CD4-positive, alpha-beta T cell (primary cell): Measurements from ENCODE around the gene MADCAM1. TPM values are rescaled to one million over a fixed set of nuclear protein-coding genes. Genes with fewer than 3 reads are reported as not detected.

ENCODE experiments used
- ATAC-seq: fragments of 200-7000 bp; cut with Tn5 transposase; one replicate; pipeline ENCODE4 v1.10.0; 2022; ENCODE audit warnings: mild to moderate bottlenecking; ENCODE audit not compliant: poor library complexity
- CTCF ChIA-PET: fragments of 350-600 bp; sonication (Branson Sonifier 250); formaldehyde crosslinking; loops from one replicate; lab custom pipeline; 2021; ENCODE audit warnings: antibody characterized with exemption, inconsistent platforms; lab: Charles Lee
- POLR2A ChIA-PET: fragments of 350-600 bp; sonication (Branson Sonifier 250); formaldehyde crosslinking; loops from one replicate; lab custom pipeline; 2021; ENCODE audit warnings: antibody characterized with exemption, inconsistent platforms; lab: Charles Lee
- DNase-seq, 14 experiments: peaks; one replicate each; pipeline ENCODE4 v3.0.0-alpha.2; 2013 to 2020; ENCODE audit warnings: mixed read lengths in 2 of 14
- H3K27ac ChIP-seq, 2 donors: one replicate each; pipeline versions ENCODE4 v1.5.1 to v1.7.0; 2013; ENCODE audit warnings: low read length in 2 of 2, low read depth in 1 of 2, mild to moderate bottlenecking in 1 of 2
- H3K27me3 ChIP-seq, 2 experiments: 1 replicate in 1 of 2; 2 replicates in 1 of 2; pipeline versions ENCODE4 v1.6.1 to v1.7.0; 2013; ENCODE audit warnings: low read length in 2 of 2, control low read depth in 1 of 2, mild to moderate bottlenecking in 1 of 2, moderate library complexity in 1 of 2; ENCODE audit not compliant: insufficient read depth in 2 of 2, control insufficient read depth in 1 of 2
- H3K36me3 ChIP-seq: one replicate; pipeline ENCODE4 v1.6.1; 2013; ENCODE audit warnings: low read length, control low read depth; ENCODE audit not compliant: insufficient read depth
- H3K4me1 ChIP-seq: one replicate; pipeline ENCODE4 v1.6.1; 2013; ENCODE audit warnings: low read length, control low read depth; ENCODE audit not compliant: insufficient read depth
- H3K4me3 ChIP-seq: one replicate; pipeline ENCODE4 v1.5.1; 2013; ENCODE audit warnings: mild to moderate bottlenecking, low read length, moderate library complexity
- H3K9me3 ChIP-seq, 2 experiments: 1 replicate in 1 of 2; 2 replicates in 1 of 2; pipeline versions ENCODE4 v1.6.1 to v1.7.0; 2013; ENCODE audit warnings: low read length in 2 of 2, mild to moderate bottlenecking in 2 of 2, control low read depth in 1 of 2, moderate library complexity in 1 of 2; ENCODE audit not compliant: control insufficient read depth in 1 of 2, insufficient read depth in 1 of 2
- H3K27ac Mint-ChIP-seq: one replicate; pipeline ENCODE4 v1.8.0; 2020; ENCODE audit warnings: mixed read lengths
- H3K27me3 Mint-ChIP-seq: one replicate; pipeline ENCODE4 v1.8.0; 2021; ENCODE audit warnings: mixed read lengths
- H3K36me3 Mint-ChIP-seq: one replicate; pipeline ENCODE4 v1.8.0; 2021; ENCODE audit warnings: low read depth, mixed read lengths
- H3K4me1 Mint-ChIP-seq: one replicate; pipeline ENCODE4 v1.8.0; 2021; ENCODE audit warnings: low read depth, mixed read lengths
- H3K4me3 Mint-ChIP-seq: one replicate; pipeline ENCODE4 v1.8.0; 2020; ENCODE audit warnings: mild to moderate bottlenecking, mixed read lengths
- H3K9me3 Mint-ChIP-seq: one replicate; pipeline ENCODE4 v1.8.0; 2020; ENCODE audit warnings: mixed read lengths
- intact Hi-C, 2 experiments: fragments of 100-400 bp; cut with DNase I in 1 of 2; cut with micrococcal nuclease in 1 of 2; formaldehyde crosslinking; loops; one replicate each; pipeline versions ENCODE4 v1.15.1 to v1.9.0; 2023 to 2025; cut with DNase I, micrococcal nuclease
- total RNA-seq, 174 experiments: library from RNA in 2 of 174; stranded (reverse) in 2 of 174; gene quantifications; one replicate each; pipeline ENCODE4 v1.2.3 and lab custom pipeline; 2021 to 2026
- TF ChIP-seq, protein P1 (sequence below): fragments of 200-600 bp; IDR thresholded peaks from one replicate; pipeline ENCODE4 v1.8.0; 2022; ENCODE audit warnings: antibody characterized with exemption, mild to moderate bottlenecking

Gene MADCAM1
- total RNA-seq, 2 experiments from 2014 or later: 0.20 to 0.91 TPM

DNA sequence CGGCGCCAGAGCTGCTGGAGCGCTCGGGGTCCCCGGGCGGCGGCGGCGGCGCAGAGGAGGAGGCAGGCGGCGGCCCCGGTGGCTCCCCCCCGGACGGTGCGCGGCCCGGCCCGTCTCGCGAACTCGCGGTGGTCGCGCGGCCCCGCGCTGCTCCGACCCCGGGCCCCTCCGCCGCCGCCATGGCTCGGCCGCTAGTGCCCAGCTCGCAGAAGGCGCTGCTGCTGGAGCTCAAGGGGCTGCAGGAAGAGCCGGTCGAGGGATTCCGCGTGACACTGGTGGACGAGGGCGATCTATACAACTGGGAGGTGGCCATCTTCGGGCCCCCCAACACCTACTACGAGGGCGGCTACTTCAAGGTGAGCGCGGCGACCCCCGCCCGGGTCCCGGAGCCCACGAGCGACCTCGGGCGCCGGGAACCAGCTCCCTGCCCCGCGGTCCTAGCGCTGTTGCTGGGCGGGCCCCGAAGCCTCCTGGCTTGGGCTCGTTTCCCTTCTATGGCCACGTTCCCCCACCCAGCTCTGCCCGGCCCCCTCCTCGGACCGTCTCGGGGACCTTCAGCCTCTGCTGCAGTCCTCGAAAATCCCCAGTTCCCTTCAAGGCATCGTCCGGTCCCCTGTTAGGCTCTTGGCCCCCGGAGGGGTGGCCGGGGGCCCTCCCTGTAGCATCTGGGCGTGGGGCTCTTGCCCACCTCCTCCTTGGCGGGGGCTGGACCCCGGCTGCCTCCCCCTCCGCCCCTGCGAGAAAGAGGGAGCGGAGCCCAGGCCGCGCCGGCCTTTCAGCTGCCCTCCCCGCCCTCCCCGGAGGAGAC lies 35.7 kb downstream of the MADCAM1 start, which contains the start of gene CDC34:
TSS of gene CDC34 (plus strand) at position 8 of the 808 bp plus-strand sequence. CDS start at position 180, 172 bp downstream.
- Mint-ChIP-seq H3K27ac (peak within 1 kb of the TSS; percentile 78), H3K4me1 (peaks cover 9% of the 10 kb centered on the region), H3K9me3 (no peaks in the 10 kb centered on the region), H3K4me3 (peak within 1 kb of the TSS; percentile 87), H3K27me3 (no peaks in the 10 kb centered on the region), H3K36me3 (peaks cover 8% of the 10 kb centered on the region)
- DNase-seq: no peak
- peak within 1 kb of the TSS; percentile 87 for H3K4me3 ChIP-seq
- no peak for ATAC-seq
- intact Hi-C loops: loop anchor here (1.0 to 2.0 kb wide), 6 partner anchors 13 to 131 kb away; partner anchors contain the start of genes BSG (in 1 of the 2), RNF126 (in 1 of the 2) and TPGS1 (in 1 of the 2)
- peaks cover 0 to 5% of the 10 kb centered on the region in 2 experiments for H3K9me3 ChIP-seq
- ChIA-PET POLR2A (interaction anchor here (0.7 to 6.0 kb wide), 15 partner anchors 10 to 558 kb away, joined by 3 to 75 read pairs (median 5); partner anchors contain the start of genes GZMM and RNF126), CTCF (interaction anchor here (0.8 to 4.2 kb wide), 6 partner anchors 13 to 53 kb away, joined by 3 to 58 read pairs (median 4); partner anchors contain the start of gene TPGS1)
- H3K36me3 ChIP-seq: peaks cover 19% of the 10 kb centered on the region
- H3K27ac ChIP-seq: peak within 1 kb of the TSS; percentile 34 to 75
- TF ChIP-seq, protein P1, sequence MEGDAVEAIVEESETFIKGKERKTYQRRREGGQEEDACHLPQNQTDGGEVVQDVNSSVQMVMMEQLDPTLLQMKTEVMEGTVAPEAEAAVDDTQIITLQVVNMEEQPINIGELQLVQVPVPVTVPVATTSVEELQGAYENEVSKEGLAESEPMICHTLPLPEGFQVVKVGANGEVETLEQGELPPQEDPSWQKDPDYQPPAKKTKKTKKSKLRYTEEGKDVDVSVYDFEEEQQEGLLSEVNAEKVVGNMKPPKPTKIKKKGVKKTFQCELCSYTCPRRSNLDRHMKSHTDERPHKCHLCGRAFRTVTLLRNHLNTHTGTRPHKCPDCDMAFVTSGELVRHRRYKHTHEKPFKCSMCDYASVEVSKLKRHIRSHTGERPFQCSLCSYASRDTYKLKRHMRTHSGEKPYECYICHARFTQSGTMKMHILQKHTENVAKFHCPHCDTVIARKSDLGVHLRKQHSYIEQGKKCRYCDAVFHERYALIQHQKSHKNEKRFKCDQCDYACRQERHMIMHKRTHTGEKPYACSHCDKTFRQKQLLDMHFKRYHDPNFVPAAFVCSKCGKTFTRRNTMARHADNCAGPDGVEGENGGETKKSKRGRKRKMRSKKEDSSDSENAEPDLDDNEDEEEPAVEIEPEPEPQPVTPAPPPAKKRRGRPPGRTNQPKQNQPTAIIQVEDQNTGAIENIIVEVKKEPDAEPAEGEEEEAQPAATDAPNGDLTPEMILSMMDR: no peak
- peaks cover 45% of the 10 kb centered on the region for H3K4me1 ChIP-seq
- no peaks in the 10 kb centered on the region for H3K27me3 ChIP-seq

DNA sequence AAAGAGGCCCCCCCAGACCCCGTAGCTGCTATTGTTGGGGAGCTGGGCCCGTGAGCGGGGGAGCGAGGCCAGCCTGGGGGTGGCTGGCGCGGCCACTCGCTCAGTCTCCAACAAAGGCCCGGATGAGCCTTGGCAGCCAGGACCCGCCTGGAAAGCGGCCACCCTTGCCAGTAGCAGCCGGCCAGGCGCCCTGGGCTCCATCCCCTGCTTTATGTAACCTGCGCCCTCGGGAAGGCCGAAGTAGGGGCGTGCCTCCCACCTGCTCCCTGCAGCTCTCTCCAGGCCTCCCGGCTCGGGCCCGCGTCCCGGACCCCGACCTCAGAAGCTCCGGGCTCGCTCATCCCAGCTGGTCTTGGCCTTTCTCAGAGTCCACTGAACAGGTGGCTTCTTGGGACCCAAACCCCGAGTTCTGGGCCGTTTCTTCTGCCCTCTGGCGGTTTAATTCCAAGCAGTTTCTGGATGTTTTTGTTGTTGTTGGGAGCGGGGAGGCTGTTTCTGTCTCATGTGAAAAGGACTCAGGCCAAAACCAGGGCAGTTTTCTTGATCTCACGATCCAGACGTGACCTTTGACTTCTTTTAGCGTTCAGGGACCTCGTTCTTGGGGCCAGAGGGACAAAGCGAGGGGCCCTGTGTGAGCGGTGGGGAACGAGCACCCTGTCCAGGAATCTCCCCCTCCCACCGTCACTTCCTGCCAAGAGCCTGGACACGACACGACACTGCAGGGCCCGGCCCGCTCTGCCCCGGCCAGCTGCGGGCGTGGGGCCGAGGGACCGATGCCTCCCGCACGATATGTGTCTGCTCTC lies 36.5 kb downstream of the MADCAM1 start:
- Histone ChIP-seq H3K27ac (peak overlapping the region; percentile 10 to 46), H3K4me1 (peaks cover 45% of the 10 kb centered on the region), H3K9me3 (peaks cover 0 to 5% of the 10 kb centered on the region in 2 experiments), H3K27me3 (no peaks in the 10 kb centered on the region), H3K36me3 (peaks cover 24% of the 10 kb centered on the region), H3K4me3 (peak overlapping the region; percentile 87)
- Mint-ChIP-seq H3K9me3 (no peaks in the 10 kb centered on the region), H3K36me3 (peaks cover 8% of the 10 kb centered on the region), H3K4me1 (peaks cover 9% of the 10 kb centered on the region), H3K4me3 (peak overlapping the region; percentile 87), H3K27me3 (no peaks in the 10 kb centered on the region), H3K27ac (peak overlapping the region; percentile 78)
- peak in 9 of 14 experiments; percentile 20 to 80 (median 43) for DNase-seq
- ChIA-PET CTCF (interaction anchor here (1.0 to 4.2 kb wide), 4 partner anchors 14 to 54 kb away, joined by 3 to 58 read pairs (median 9); partner anchors contain the start of gene TPGS1), POLR2A (interaction anchor here (1.0 to 6.0 kb wide), 10 partner anchors 9 to 129 kb away, joined by 3 to 75 read pairs (median 4); partner anchors contain the start of gene GZMM)
- no peak for ATAC-seq
- TF ChIP-seq, protein P1: peak; percentile 52
- intact Hi-C loops: loop anchor here in 1 of 2 experiments (1.0 kb wide), 1 partner anchor 39 kb away; no protein-coding TSS in a partner anchor
